K562 (cell line): ENCODE data around the gene HSD11B1. TPM values are rescaled to one million over a fixed set of nuclear protein-coding genes. Genes with fewer than 3 reads are reported as not detected.

Experiments
- ATAC-seq: fragments of 200-7000 bp; cut with Tn5 transposase; 3 replicates; pipeline ENCODE4 v1.9.1; 2020; ENCODE audit warnings: moderate library complexity
- BruUV-seq: library from RNA; stranded (reverse); fragments of 400-500 nt; replicated peaks from 2 replicates; lab custom pipeline; 2021; lab: Mats Ljungman, UMichigan
- CTCF ChIA-PET: fragments of 300-600 bp; formaldehyde crosslinking; extraction: SDS; loops from one replicate; lab custom pipeline; 2021; ENCODE audit warnings: low intra/inter-chr PET ratio; lab: Yijun Ruan, JAX
- POLR2A ChIA-PET: fragments of 300-600, 350-650 bp; sonication (Branson Sonifier 250); formaldehyde crosslinking; extraction: SDS; loops from one replicate; lab custom pipeline; 2021; ENCODE audit warnings: antibody characterized with exemption, inconsistent platforms; lab: Yijun Ruan, JAX
- DNase-seq, 4 experiments: peaks; one replicate each; pipeline versions ENCODE4 v3.0.0 to v3.0.0-alpha.2; 2011 to 2018; ENCODE audit warnings: low spot score in 3 of 4, mixed read lengths in 3 of 4; ENCODE audit errors: extremely low read depth in 1 of 4
- FAIRE-seq: peaks from 2 replicates; lab custom pipeline; 2011; peaks lifted over from hg19 to GRCh38; lab: Jason Lieb, UNC
- H2AFZ ChIP-seq: 2 replicates; pipeline ENCODE4 v1.6.0; 2011; ENCODE audit warnings: low read depth, low read length, control low read depth, inconsistent platforms
- H3K27ac ChIP-seq: fragments of 200-600 bp; 3 replicates; pipeline ENCODE4 v1.8.0; 2011; ENCODE audit warnings: low read depth, mild to moderate bottlenecking, control low read depth, inconsistent platforms, low read length, moderate library complexity, mixed read lengths; ENCODE audit errors: extremely low read depth
- H3K27me3 ChIP-seq, 2 experiments: fragments of 300-600 bp in 1 of 2; 2 replicates in 1 of 2; 3 replicates in 1 of 2; pipeline versions ENCODE4 v1.6.0 to v1.8.0; 2011; ENCODE audit warnings: inconsistent platforms in 2 of 2, low read length in 2 of 2, mild to moderate bottlenecking in 1 of 2, mixed read lengths in 1 of 2, moderate library complexity in 1 of 2; ENCODE audit not compliant: control insufficient read depth in 2 of 2, insufficient read depth in 2 of 2
- H3K36me3 ChIP-seq: fragments of 300-600 bp; 3 replicates; pipeline ENCODE4 v1.8.0; 2011; ENCODE audit warnings: mild to moderate bottlenecking, low read length, inconsistent platforms; ENCODE audit not compliant: control insufficient read depth, insufficient read depth
- H3K4me1 ChIP-seq, 2 experiments: fragments of 200-600 bp in 1 of 2; replicated peaks in 1 of 2; 2 replicates in 1 of 2; 3 replicates in 1 of 2; pipeline versions ENCODE4 v1.5.1 to v1.8.0; 2011; ENCODE audit warnings: inconsistent platforms in 2 of 2, low read length in 2 of 2, mild to moderate bottlenecking in 1 of 2, mixed read lengths in 1 of 2, moderate library complexity in 1 of 2; ENCODE audit not compliant: control insufficient read depth in 2 of 2, insufficient read depth in 2 of 2
- H3K4me2 ChIP-seq: 2 replicates; pipeline ENCODE4 v1.6.1; 2011; ENCODE audit warnings: low read length, control low read depth, inconsistent platforms, mixed read lengths; ENCODE audit not compliant: insufficient read depth
- H3K4me3 ChIP-seq: fragments of 200-600 bp; sonication (generic), shearing (Covaris generic); 2 replicates; pipeline ENCODE4 v1.5.1; 2016; ENCODE audit warnings: control low read depth, inconsistent platforms
- H3K79me2 ChIP-seq: fragments of 200-600 bp; 3 replicates; pipeline ENCODE4 v1.8.0; 2011; ENCODE audit warnings: low read length, inconsistent platforms; ENCODE audit not compliant: control insufficient read depth, insufficient read depth
- H3K9ac ChIP-seq, 2 experiments: 2 replicates each; pipeline versions ENCODE4 v1.6.0 to v1.6.1; 2011; ENCODE audit warnings: low read depth in 2 of 2, low read length in 2 of 2, control low read depth in 1 of 2, inconsistent platforms in 1 of 2, mild to moderate bottlenecking in 1 of 2, mixed read lengths in 1 of 2; ENCODE audit not compliant: insufficient read depth in 1 of 2
- H3K9me1 ChIP-seq: one replicate; pipeline ENCODE4 v1.6.0; 2011; ENCODE audit warnings: inconsistent platforms, mild to moderate bottlenecking, low read length, moderate library complexity; ENCODE audit not compliant: control insufficient read depth, insufficient read depth
- H3K9me3 ChIP-seq: replicated peaks from 2 replicates; pipeline ENCODE4 v1.5.1; 2011; ENCODE audit warnings: low read depth, low read length, inconsistent platforms; ENCODE audit not compliant: control insufficient read depth, insufficient read depth
- H4K20me1 ChIP-seq: replicated peaks from 2 replicates; pipeline ENCODE4 v1.6.1; 2011; ENCODE audit warnings: low read length, inconsistent platforms, mixed read lengths; ENCODE audit not compliant: control insufficient read depth, insufficient read depth
- CREBBP ChIP-seq: IDR thresholded peaks from one replicate; pipeline ENCODE4 v1.6.1; 2012; ENCODE audit warnings: low read depth, mild to moderate bottlenecking, control low read depth, inconsistent platforms, low read length
- SMAD4 ChIP-seq: fragments of 250-450 bp; sonication (Bioruptor Pico); conservative IDR thresholded peaks from 2 replicates; pipeline ENCODE4 v1.8.0; 2021; ENCODE audit warnings: inconsistent platforms, mild to moderate bottlenecking, moderate library complexity
- SRSF3 ChIP-seq: fragments of 200-400 bp; formaldehyde crosslinking; IDR thresholded peaks from 2 replicates; pipeline ENCODE4 v1.6.1; 2016; ENCODE audit warnings: mild to moderate bottlenecking, low read length, moderate library complexity; ENCODE audit not compliant: insufficient read depth
- ZKSCAN8 ChIP-seq: fragments of 200-800 bp; sonication (Bioruptor generic); IDR thresholded peaks from 2 replicates; pipeline ENCODE4 v1.6.1; 2016; ENCODE audit warnings: missing genetic modification characterization, missing compliant biosample characterization
- ZNF282 ChIP-seq: sonication (generic); formaldehyde crosslinking; IDR thresholded peaks from 2 replicates; pipeline ENCODE4 v1.8.1; 2023; ENCODE audit warnings: missing genetic modification reagents
- ZNF696 ChIP-seq: fragments of 250-450 bp; sonication (Bioruptor Pico); conservative IDR thresholded peaks from 2 replicates; pipeline ENCODE4 v1.4.0; 2020; ENCODE audit warnings: mild to moderate bottlenecking, moderate library complexity
- WGBS: fragments of 100-300 bp; shearing (Covaris generic); methylation state at CpG from one replicate; pipeline ENCODE4 v1.1.6; 2016; ENCODE audit warnings: low coverage, mixed read lengths; ENCODE audit not compliant: insufficient coverage; ENCODE audit errors: missing lambda C conversion rate; 5-methylcytosine and 5-hydroxymethylcytosine counted together
- in situ Hi-C: fragments of 300-500 bp; cut with MboI; formaldehyde crosslinking; loops from 4 replicates; pipeline ENCODE4 v1.15.0; 2018; ENCODE audit warnings: inconsistent platforms, mixed read lengths
- intact Hi-C: fragments of 100-400 bp; cut with micrococcal nuclease; formaldehyde crosslinking; loops from 2 replicates; pipeline ENCODE4 v1.14.2; 2022
- polyA plus RNA-seq, 8 experiments: library from polyadenylated mRNA; depleted of rRNA in 4 of 8; stranded (reverse) in 5 of 8; unstranded in 3 of 8; fragments of >200 nt; fragmentation: Nextera tagmentation in 2 of 8; fragmentation: Illumina TruSeq in 1 of 8; extraction: Ambion mirVana in 2 of 8; extraction: Trizol in 1 of 8; gene quantifications; 2 replicates each; pipeline versions ENCODE4 v1.2.1 to v1.2.3, GENCODE V29; 2011 to 2014; ENCODE audit warnings: inconsistent platforms in 1 of 8, missing spikeins in 1 of 8
- total RNA-seq, 7 experiments: library from RNA; depleted of rRNA in 6 of 7; stranded (reverse); fragments of >200 nt in 6 of 7; fragmentation: Illumina TruSeq in 2 of 7; extraction: Trizol in 2 of 7; gene quantifications; 2 replicates each; pipeline versions ENCODE4 v1.2.1 to v1.2.3, GENCODE V29; 2011 to 2021; ENCODE audit warnings: low replicate concordance in 1 of 7
- TF ChIP-seq, protein P1 (sequence below): fragments of 250-450 bp; sonication (Bioruptor Pico); IDR thresholded peaks from 2 replicates; pipeline ENCODE4 v1.8.0; 2021; ENCODE audit warnings: mild to moderate bottlenecking, moderate library complexity

HSD11B1 gene
- total and polyA plus RNA-seq, 9 of the 15 experiments (the other 6 are each of a cell fraction or from before 2014, with no cell fraction given) = 0.04 to 0.16 TPM; not detected in 7

DNA sequence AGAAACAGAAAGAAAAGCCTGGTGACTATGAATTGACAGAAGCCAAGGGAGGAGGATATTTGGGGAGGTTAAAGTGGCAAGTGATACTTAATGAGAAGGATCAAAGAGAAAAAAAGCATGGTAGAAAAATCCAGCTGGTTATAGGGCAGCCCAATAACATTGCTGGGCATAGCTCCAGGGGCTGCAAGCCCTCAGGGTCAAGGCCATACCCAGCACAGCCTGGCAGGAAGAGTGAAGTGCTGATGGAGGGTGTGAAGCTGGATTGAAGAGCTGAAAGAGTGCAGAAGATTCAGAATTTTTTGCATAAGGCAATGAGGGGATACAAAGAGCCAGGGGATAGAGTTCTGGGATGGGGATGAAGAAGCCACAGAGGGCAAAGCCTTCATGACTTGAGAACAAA, 8.0 kb upstream of the HSD11B1 start:
- Histone ChIP-seq H3K79me2 (no peaks in the 10 kb centered on the region), H3K27ac (no peak overlapping the region), H3K36me3 (no peaks in the 10 kb centered on the region), H3K4me3 (no peak overlapping the region), H3K27me3 (no peaks in the 10 kb centered on the region; a peak in 1 of 5 replicates), H2AFZ (no peak overlapping the region), H3K4me1 (no peaks in the 10 kb centered on the region), H3K9me1 (no peaks in the 10 kb centered on the region), H4K20me1 (no peaks in the 10 kb centered on the region), H3K9ac (no peak overlapping the region), H3K9me3 (no peaks in the 10 kb centered on the region), H3K4me2 (no peak overlapping the region)
- no peak for TF ChIP-seq SMAD4 (CRISPR knock-in tag)
- TF ChIP-seq ZNF696 (CRISPR knock-in tag) = no peak
- TF ChIP-seq, protein P1, sequence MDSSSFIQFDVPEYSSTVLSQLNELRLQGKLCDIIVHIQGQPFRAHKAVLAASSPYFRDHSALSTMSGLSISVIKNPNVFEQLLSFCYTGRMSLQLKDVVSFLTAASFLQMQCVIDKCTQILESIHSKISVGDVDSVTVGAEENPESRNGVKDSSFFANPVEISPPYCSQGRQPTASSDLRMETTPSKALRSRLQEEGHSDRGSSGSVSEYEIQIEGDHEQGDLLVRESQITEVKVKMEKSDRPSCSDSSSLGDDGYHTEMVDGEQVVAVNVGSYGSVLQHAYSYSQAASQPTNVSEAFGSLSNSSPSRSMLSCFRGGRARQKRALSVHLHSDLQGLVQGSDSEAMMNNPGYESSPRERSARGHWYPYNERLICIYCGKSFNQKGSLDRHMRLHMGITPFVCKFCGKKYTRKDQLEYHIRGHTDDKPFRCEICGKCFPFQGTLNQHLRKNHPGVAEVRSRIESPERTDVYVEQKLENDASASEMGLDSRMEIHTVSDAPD (CRISPR knock-in tag) = no peak
- no TSS peak for BruUV-seq
- ChIA-PET POLR2A (no interaction called here), CTCF (no interaction called here)
- DNase-seq (no peak), ATAC-seq (no peak), FAIRE-seq (no peak)
- in situ Hi-C loops (loop anchor here (5.0 kb wide), 1 partner anchor 119 kb away; no protein-coding TSS in a partner anchor), intact Hi-C loops (loop anchor here (10.0 kb wide), 1 partner anchor 288 kb away; no protein-coding TSS in a partner anchor)

DNA sequence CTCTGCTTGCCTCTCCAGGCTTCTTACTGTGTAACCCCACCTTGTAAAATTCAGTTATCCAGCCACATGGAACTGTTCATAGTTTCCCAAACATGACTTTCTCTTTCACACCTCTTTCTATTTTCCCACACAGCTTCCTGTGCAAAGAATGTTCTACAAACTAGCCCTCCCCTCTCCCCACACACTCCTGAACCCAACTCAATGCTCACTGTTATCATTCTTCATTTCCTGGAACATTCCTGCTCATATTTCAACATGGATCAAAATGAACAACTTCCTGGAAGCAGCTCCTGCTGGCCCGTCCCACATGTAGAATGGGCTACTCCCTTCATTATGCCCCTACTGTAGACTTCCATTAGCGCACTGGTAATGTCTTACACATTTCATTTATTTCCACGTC, 7.5 kb upstream of the HSD11B1 start:
- ChIA-PET POLR2A (interaction anchor here (0.6 kb wide), 1 partner anchor 32 kb away, joined by 3 read pairs; no protein-coding TSS in a partner anchor), CTCF (no interaction called here)
- Histone ChIP-seq H2AFZ (peak overlapping the region; percentile 7; the same call in 1 of the 2 replicates), H3K36me3 (no peaks in the 10 kb centered on the region), H3K4me2 (no peak overlapping the region), H3K27me3 (no peaks in the 10 kb centered on the region; a peak in 1 of 5 replicates), H3K4me1 (no peaks in the 10 kb centered on the region), H3K9me3 (no peaks in the 10 kb centered on the region), H3K9ac (no peak overlapping the region), H4K20me1 (no peaks in the 10 kb centered on the region), H3K9me1 (no peaks in the 10 kb centered on the region), H3K4me3 (no peak overlapping the region), H3K27ac (no peak overlapping the region), H3K79me2 (no peaks in the 10 kb centered on the region)
- ATAC-seq = peak; percentile 36; the same call in 2 of the 3 replicates
- WGBS = 13% methylated on average over 3 of the region's 3 CpGs
- BruUV-seq = no TSS peak
- FAIRE-seq = no peak
- DNase-seq = no peak
- intact Hi-C loops (loop anchor here (10.0 kb wide), 1 partner anchor 288 kb away; no protein-coding TSS in a partner anchor), in situ Hi-C loops (loop anchor here (5.0 kb wide), 1 partner anchor 120 kb away; no protein-coding TSS in a partner anchor)
- TF ChIP-seq ZNF282 (CRISPR knock-in tag) (no peak), CREBBP (no peak), SRSF3 (no peak), ZKSCAN8 (CRISPR knock-in tag) (peak; percentile 64; the same call in 1 of the 2 replicates)
